GM12878 (cell line): ENCODE results near the gene CDH2.

ENCODE experiments used
- ESRRA ChIP-seq: IDR thresholded peaks from 2 replicates; pipeline ENCODE4 v1.6.1; 2012; ENCODE audit warnings: mild to moderate bottlenecking, low read length, improper control_type of control experiment
- FOS ChIP-seq: IDR thresholded peaks from 3 replicates; pipeline ENCODE4 v1.6.1; 2011; ENCODE audit warnings: borderline replicate concordance; ENCODE audit not compliant: insufficient read length; ENCODE audit errors: extremely low read depth
- IKZF2 ChIP-seq, 2 experiments: fragments of 450-650 bp; IDR thresholded peaks; 2 replicates each; pipeline ENCODE4 v1.6.1; 2017; ENCODE audit warnings: mild to moderate bottlenecking in 2 of 2, moderate library complexity in 2 of 2
- JUND ChIP-seq: IDR thresholded peaks from 2 replicates; pipeline ENCODE4 v1.6.1; 2012; ENCODE audit warnings: low read depth, mild to moderate bottlenecking, low read length, improper control_type of control experiment, moderate library complexity
- MEF2A ChIP-seq: IDR thresholded peaks from 2 replicates; pipeline ENCODE4 v1.6.1; 2011; ENCODE audit warnings: low read depth, mild to moderate bottlenecking, low read length, moderate library complexity; ENCODE audit not compliant: insufficient read depth
- MXI1 ChIP-seq: fragments of 150-350 bp; IDR thresholded peaks from 2 replicates; pipeline ENCODE4 v1.6.1; 2011; ENCODE audit warnings: low read depth, mild to moderate bottlenecking, inconsistent platforms, low read length, improper control_type of control experiment
- POLR2A ChIP-seq: IDR thresholded peaks from 2 replicates; pipeline ENCODE4 v1.6.1; 2011; ENCODE audit warnings: low read depth, mild to moderate bottlenecking, low read length
- RAD21 ChIP-seq: IDR thresholded peaks from 2 replicates; pipeline ENCODE4 v1.6.1; 2011; ENCODE audit warnings: mild to moderate bottlenecking, low read depth, low read length, moderate library complexity; ENCODE audit not compliant: insufficient read depth
- SMAD1 ChIP-seq: fragments of 450-650 bp; IDR thresholded peaks from 2 replicates; pipeline ENCODE4 v1.6.1; 2018; ENCODE audit warnings: mild to moderate bottlenecking, low read depth; ENCODE audit not compliant: partially characterized antibody
- ZSCAN29 ChIP-seq: fragments of 450-650 bp; IDR thresholded peaks from 2 replicates; pipeline ENCODE4 v1.6.1; 2017; ENCODE audit warnings: mild to moderate bottlenecking, moderate library complexity
- TF ChIP-seq, protein P1 (sequence below), 3 experiments: IDR thresholded peaks in 2 of 3; conservative IDR thresholded peaks in 1 of 3; 2 replicates each; pipeline ENCODE4 v1.5.1; 2011; ENCODE audit warnings: low read depth in 3 of 3, low read length in 3 of 3, mild to moderate bottlenecking in 3 of 3, control low read depth in 2 of 3, moderate library complexity in 2 of 3, inconsistent platforms in 1 of 3, mixed read lengths in 1 of 3; ENCODE audit not compliant: control insufficient read depth in 2 of 3, insufficient read depth in 1 of 3; ENCODE audit errors: extremely low read depth in 1 of 3
- TF ChIP-seq, protein P2 (sequence below): IDR thresholded peaks from 2 replicates; pipeline ENCODE4 v1.6.1; 2011; ENCODE audit warnings: low read depth, mild to moderate bottlenecking, low read length, moderate library complexity, borderline replicate concordance; ENCODE audit errors: extremely low read depth
- TF ChIP-seq, protein P3 (sequence below): fragments of 450-650 bp; formaldehyde crosslinking; IDR thresholded peaks from 2 replicates; pipeline ENCODE4 v1.5.0; 2022; ENCODE audit warnings: mild to moderate bottlenecking, missing genetic modification characterization

DNA sequence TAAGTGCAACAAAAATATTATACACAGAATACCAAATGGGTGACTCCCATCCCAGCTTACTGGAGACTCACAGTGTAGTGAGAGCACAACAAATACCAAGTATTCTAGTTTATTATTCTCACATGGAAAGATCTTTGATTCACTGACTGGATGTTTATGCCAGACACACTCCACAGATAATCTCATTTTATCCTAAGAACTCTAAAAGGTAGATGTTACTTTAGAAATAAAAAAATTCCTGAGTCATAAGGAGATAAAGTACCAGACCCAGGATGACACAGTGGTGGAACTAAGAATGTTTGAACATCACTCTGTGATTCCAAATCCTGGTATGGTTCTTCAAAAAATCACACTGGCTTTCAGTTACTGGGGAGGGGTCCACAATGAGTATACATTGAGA is 136.2 kb downstream of the CDH2 start:
- TF ChIP-seq, protein P1, sequence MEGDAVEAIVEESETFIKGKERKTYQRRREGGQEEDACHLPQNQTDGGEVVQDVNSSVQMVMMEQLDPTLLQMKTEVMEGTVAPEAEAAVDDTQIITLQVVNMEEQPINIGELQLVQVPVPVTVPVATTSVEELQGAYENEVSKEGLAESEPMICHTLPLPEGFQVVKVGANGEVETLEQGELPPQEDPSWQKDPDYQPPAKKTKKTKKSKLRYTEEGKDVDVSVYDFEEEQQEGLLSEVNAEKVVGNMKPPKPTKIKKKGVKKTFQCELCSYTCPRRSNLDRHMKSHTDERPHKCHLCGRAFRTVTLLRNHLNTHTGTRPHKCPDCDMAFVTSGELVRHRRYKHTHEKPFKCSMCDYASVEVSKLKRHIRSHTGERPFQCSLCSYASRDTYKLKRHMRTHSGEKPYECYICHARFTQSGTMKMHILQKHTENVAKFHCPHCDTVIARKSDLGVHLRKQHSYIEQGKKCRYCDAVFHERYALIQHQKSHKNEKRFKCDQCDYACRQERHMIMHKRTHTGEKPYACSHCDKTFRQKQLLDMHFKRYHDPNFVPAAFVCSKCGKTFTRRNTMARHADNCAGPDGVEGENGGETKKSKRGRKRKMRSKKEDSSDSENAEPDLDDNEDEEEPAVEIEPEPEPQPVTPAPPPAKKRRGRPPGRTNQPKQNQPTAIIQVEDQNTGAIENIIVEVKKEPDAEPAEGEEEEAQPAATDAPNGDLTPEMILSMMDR (IDR thresholded peaks at IDR 0.05 in 2 of 3, conservative IDR thresholded peaks at IDR 0.05 in 1 of 3; ENCODE audit: control insufficient read depth in 2 of 3, extremely low read depth in 1 of 3, insufficient read depth in 1 of 3, low read depth in 3 of 3, low read length in 3 of 3): no peak
- TF ChIP-seq MXI1 (no peak), POLR2A (no peak), FOS (no peak), JUND (no peak), ESRRA (no peak), RAD21 (no peak), SMAD1 (no peak), MEF2A (no peak), IKZF2 (IDR thresholded peaks at IDR 0.05) (no peak), ZSCAN29 (no peak)
- TF ChIP-seq, protein P2, sequence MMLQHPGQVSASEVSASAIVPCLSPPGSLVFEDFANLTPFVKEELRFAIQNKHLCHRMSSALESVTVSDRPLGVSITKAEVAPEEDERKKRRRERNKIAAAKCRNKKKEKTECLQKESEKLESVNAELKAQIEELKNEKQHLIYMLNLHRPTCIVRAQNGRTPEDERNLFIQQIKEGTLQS: no peak
- TF ChIP-seq, protein P3, sequence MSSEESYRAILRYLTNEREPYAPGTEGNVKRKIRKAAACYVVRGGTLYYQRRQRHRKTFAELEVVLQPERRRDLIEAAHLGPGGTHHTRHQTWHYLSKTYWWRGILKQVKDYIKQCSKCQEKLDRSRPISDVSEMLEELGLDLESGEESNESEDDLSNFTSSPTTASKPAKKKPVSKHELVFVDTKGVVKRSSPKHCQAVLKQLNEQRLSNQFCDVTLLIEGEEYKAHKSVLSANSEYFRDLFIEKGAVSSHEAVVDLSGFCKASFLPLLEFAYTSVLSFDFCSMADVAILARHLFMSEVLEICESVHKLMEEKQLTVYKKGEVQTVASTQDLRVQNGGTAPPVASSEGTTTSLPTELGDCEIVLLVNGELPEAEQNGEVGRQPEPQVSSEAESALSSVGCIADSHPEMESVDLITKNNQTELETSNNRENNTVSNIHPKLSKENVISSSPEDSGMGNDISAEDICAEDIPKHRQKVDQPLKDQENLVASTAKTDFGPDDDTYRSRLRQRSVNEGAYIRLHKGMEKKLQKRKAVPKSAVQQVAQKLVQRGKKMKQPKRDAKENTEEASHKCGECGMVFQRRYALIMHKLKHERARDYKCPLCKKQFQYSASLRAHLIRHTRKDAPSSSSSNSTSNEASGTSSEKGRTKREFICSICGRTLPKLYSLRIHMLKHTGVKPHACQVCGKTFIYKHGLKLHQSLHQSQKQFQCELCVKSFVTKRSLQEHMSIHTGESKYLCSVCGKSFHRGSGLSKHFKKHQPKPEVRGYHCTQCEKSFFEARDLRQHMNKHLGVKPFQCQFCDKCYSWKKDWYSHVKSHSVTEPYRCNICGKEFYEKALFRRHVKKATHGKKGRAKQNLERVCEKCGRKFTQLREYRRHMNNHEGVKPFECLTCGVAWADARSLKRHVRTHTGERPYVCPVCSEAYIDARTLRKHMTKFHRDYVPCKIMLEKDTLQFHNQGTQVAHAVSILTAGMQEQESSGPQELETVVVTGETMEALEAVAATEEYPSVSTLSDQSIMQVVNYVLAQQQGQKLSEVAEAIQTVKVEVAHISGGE (CRISPR knock-in tag): no peak
